Activated CD8-positive, alpha-beta memory T cell treated with anti-CD3 and anti-CD28 coated beads for 1 hour (primary cell): ENCODE data around the gene CSGALNACT2.
"Not testable (repeated sequence)": the region's sequence is repeated elsewhere in the genome, so short reads cannot be mapped to it uniquely, and the experiment has no call there.

ENCODE experiments used
- DNase-seq, 2 donors: peaks; one replicate each; pipeline ENCODE4 v3.0.0-alpha.2; 2020; ENCODE audit warnings: low read depth in 1 of 2; ENCODE audit errors: extremely low read depth in 1 of 2

Gene CSGALNACT2

DNA sequence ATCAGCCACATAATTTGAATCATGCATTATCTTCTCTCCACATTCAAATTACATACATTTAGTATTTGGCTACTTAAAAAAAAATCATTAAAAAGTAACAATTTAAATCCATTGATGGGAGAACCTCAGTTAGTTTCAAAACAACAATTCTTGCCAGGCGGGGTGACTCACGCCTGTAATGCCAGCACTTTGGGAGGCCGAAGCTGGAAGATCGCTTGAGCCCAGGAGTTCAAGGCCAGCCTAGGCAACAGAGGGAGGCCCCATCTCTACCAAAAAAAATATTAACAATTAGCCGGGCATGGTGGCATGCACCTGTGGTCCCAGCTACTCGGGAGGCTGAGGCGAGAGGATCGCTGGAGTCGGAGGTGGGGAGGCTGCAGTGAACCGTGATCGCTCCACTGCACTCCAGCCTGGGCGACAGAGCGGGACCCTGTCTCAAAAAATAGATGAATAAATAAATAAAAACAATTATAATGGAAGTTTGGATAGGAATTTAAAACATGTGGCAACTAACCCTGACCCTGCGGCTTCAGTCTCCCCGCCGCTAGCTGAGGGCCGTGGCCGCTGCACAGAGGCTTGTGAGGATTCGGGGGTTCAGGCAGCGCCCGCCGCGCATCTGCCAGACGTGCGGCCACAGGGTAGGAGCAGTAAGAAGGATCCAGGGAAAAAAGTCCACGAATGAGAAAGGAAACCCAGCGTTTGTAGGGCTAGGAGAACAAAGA, 1.1 kb upstream of the CSGALNACT2 start:
- DNase-seq = no peak

- no peak for DNase-seq
Observed at GRCh38 chr10:43137717-43138020, 576 bp upstream of the CSGALNACT2 start.

DNA sequence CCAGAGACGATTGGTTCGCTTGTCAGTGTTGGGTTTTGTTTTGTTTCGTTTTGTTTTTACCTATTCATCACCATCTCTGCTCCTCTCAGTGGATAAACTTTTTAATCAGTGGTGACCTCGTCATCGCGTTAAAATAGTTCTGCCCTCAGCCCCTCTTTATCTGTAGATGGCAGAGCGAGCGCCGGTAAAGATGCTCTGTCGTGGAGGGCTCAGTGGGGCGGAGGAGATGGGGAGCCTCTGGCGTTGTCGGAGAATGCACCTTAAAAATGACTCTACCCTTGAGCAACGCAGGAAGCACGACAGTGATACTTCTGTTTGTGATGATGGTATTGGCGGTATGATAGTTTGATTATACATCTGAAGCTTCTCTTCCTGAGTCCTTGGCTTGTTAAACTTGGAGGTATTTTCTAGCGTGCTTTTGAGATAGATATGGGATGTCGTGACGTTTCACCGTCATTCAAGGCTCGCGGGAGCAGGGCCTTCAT, 554 bp downstream of the CSGALNACT2 start:
- peak; percentile 27 to 46 for DNase-seq

DNA sequence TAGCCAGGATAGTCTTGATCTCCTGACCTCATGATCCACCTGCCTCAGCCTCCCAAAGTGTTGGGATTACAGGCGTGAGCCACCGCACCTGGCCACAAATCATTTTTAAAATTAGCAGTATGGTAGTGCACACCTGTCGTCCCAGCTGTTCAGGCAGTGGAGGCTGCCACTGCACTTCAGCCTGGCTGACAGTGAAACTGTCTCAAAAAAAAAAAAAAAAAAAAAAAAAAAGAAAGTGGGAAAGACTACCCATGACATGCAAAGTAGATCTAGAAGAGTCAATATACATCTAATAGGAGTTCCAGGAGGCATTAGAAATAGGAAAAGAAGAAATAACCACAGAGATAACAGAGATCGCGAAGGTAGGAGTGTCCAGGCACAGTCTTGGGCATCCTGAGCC, 3.2 kb downstream of the CSGALNACT2 start:
- no peak for DNase-seq

- DNase-seq = no peak
Observed at GRCh38 chr10:43145311-43145710, 7.1 kb downstream of the CSGALNACT2 start.

DNA sequence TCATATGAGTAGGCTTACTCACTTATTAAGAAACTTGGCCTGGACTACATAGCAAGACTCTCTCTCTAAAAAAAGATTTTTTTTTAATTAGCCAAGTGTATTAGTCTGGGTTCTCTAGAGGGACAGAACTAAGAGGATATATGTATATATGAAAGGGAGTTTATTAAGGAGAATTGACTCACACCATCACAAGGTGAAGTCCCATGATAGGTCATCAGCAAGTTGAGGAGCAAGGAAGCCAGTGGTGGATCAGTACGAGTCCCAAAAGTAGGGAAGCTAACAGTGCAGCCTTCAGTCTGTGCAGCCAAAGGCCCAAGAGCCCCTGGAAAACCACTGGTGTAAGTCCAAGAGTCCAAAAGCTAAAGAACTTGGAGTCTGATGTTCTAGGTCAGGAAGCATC, 7.7 kb downstream of the CSGALNACT2 start:
- not testable (repeated sequence) for DNase-seq

DNA sequence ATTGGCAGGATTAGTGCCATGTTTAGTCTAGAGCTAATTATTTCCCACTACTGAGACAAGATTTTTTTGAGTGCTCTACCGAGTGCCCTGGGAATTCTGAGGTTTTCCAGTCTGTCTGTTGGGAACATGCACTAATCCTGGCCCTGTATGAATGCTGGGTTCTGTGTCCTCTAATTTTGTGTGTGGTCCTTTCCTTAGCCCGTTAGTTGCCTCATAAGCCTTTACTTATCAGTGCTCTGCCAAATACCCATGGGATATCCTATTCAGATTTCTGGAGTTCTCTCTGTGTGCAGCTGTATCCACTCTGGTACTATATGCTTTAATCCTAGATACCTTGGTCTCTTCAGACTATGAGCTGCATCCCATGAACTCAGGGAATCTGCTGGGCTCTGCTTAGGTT, 13.1 kb downstream of the CSGALNACT2 start:
- no peak for DNase-seq

- DNase-seq = no peak
Observed at GRCh38 chr10:43153901-43154300, 15.7 kb downstream of the CSGALNACT2 start.

- DNase-seq = no peak
Observed at GRCh38 chr10:43155221-43155620, 17.0 kb downstream of the CSGALNACT2 start.

DNA sequence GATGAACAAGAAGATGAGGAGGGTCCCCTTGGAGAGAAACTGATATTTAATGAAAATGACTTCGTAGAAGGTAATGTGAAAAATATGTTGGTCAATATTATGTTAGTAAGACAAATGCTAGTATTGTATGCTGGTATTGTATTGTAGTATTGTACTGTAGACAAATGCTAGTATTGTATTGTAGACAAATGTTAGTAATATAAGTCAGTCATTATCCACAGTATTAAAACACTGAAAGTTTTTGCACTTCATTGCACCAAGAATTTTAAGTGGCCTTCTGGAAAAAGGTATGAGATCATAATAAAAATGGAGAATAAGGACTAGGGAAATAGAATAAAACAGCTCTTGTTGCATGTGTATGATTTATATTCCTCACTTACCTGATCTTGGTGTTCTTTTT, 17.5 kb downstream of the CSGALNACT2 start:
- no peak for DNase-seq

GRCh38 chr10:43156590-43157341, 18.5 kb downstream of the CSGALNACT2 start:
- no peak for DNase-seq

DNA sequence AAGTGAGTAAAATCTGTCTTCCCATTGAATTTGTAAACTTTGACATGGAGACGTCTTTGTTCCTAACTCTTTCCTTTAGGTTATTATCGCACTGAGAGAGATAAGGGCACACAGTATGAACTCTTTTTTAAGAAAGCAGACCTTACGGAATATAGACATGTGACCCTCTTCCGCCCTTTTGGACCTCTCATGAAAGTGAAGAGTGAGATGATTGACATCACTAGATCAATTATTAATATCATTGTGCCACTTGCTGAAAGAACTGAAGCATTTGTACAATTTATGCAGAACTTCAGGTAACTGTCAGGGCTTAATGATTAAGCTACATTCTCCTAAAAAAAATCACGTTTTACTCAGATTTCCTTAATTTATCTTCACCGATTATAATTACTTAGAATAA, 20.4 kb downstream of the CSGALNACT2 start:
- DNase-seq = no peak

- DNase-seq = no peak
Observed at GRCh38 chr10:43160046-43160920, 22.0 kb downstream of the CSGALNACT2 start.

DNA sequence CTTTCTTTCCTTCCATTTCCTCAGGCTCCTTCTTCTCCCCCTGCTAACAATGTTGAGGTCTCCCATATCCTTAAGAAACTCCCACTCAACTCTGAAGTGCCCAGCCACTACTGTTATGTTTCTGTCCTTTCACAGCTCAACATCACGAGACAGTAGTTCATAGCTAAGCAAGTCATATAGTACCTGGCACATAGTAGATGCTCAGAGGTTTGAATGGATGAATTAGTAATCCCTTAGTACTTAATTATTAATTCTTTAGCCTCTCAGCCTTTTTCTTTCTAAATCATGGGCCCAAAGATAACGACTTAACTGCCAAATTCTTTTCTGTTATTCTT, 22.6 kb downstream of the CSGALNACT2 start:
- no peak for DNase-seq

DNA sequence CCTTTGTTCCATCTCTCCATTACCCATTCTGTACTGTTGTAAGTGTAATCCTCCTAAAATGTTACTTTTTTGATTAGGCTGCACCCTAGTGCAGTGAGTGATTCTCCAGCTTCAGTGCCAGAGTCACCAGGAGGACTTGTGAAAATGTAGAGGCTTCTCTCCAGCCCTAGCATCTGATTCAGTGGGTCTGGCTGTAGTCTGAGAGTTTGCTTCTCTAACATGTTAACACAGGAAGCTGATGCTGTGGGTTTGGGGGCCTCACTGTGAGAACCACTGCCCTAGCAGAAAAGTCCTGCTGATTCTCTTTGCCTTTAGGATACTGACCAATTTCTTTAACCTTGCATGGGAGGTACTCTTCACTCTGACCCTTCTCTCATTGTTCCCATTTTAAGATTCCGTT, 24.4 kb downstream of the CSGALNACT2 start:
- no peak for DNase-seq

DNA sequence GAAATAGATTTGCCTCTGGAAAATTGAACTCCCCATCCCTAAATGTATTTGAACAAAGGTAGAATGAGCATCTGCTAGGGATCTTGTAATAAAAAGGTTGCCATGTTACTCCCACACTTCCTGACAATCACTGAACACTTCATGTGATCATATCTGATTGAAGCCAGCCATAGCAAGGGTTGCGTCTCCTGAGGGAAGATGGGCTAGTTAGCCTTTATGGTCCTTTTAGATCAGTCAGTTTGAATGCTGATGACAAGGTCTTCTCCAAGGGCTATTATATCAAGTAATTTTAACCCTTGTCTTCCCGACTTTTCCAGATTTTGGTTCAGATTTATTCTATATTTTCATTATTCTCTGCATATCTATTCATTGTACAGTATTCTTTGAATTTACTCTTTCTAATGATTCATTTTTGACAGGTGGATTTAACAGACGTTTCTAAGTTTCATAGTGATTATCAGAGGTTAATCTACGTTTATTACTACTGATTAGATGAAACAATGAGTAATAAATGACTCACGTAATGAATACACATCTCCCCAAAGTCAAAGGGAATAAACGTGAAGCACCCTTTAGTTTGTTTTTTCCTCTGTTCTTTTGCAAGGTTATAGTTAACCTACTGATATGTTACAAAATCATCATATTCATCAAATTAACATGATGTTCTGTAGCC, 28.1 kb downstream of the CSGALNACT2 start:
- DNase-seq = no peak

- DNase-seq = no peak
Observed at GRCh38 chr10:43166880-43167497, 28.7 kb downstream of the CSGALNACT2 start.

GRCh38 chr10:43167498-43167889, 29.2 kb downstream of the CSGALNACT2 start:
- DNase-seq = no peak

GRCh38 chr10:43170491-43170890, 32.2 kb downstream of the CSGALNACT2 start:
- no peak for DNase-seq

GRCh38 chr10:43172645-43173044, 34.4 kb downstream of the CSGALNACT2 start:
- no peak for DNase-seq

- DNase-seq = no peak
Observed at GRCh38 chr10:43173120-43173519, 34.9 kb downstream of the CSGALNACT2 start.
